Common myeloid progenitor, CD34-positive (primary cell): ENCODE results near the gene ABCB8.
A peak's percentile ranks its signal among the peaks of the same experiment; 100 is the strongest.

Experiments
- CTCF ChIA-PET: fragments of 350-600 bp; sonication (Branson Sonifier 250); formaldehyde crosslinking; loops from one replicate; lab custom pipeline; 2021; ENCODE audit warnings: antibody characterized with exemption; lab: Charles Lee
- POLR2A ChIA-PET: fragments of 350-600 bp; sonication (Branson Sonifier 250); formaldehyde crosslinking; loops from one replicate; lab custom pipeline; 2021; ENCODE audit warnings: antibody characterized with exemption; lab: Charles Lee
- DNase-seq, 3 donors: peaks; one replicate each; pipeline versions ENCODE4 v3.0.0 to v3.0.0-alpha.2; 2013
- H3K27ac ChIP-seq, 2 experiments: 1 replicate in 1 of 2; 2 replicates in 1 of 2; pipeline ENCODE4 v1.7.0; 2013; ENCODE audit warnings: inconsistent platforms in 2 of 2, low read length in 2 of 2, mild to moderate bottlenecking in 2 of 2, low read depth in 1 of 2, moderate library complexity in 1 of 2; ENCODE audit not compliant: severe bottlenecking in 2 of 2, insufficient read depth in 1 of 2, poor library complexity in 1 of 2
- H3K27me3 ChIP-seq, 5 experiments: replicated peaks in 2 of 5; 1 replicate in 3 of 5; 2 replicates in 2 of 5; pipeline versions ENCODE4 v1.6.1 to v1.7.0; 2013; ENCODE audit warnings: low read length in 4 of 5, mild to moderate bottlenecking in 2 of 5, moderate library complexity in 2 of 5, inconsistent platforms in 1 of 5; ENCODE audit not compliant: insufficient read depth in 5 of 5, control insufficient read depth in 4 of 5
- H3K36me3 ChIP-seq, 4 experiments: 1 replicate in 2 of 4; 2 replicates in 2 of 4; pipeline versions ENCODE4 v1.6.1 to v1.7.0; 2013; ENCODE audit warnings: low read length in 3 of 4, control low read depth in 1 of 4, mild to moderate bottlenecking in 1 of 4; ENCODE audit not compliant: control insufficient read depth in 4 of 4, insufficient read depth in 4 of 4
- H3K4me1 ChIP-seq, 4 experiments: 1 replicate in 3 of 4; 2 replicates in 1 of 4; pipeline versions ENCODE4 v1.6.1 to v1.7.1; 2013; ENCODE audit warnings: low read length in 3 of 4, mild to moderate bottlenecking in 3 of 4, control low read depth in 1 of 4, inconsistent platforms in 1 of 4, moderate library complexity in 1 of 4; ENCODE audit not compliant: control insufficient read depth in 4 of 4, insufficient read depth in 4 of 4; ENCODE audit errors: control extremely low read depth in 1 of 4
- H3K4me3 ChIP-seq, 7 experiments: 1 replicate in 4 of 7; 2 replicates in 3 of 7; pipeline versions ENCODE4 v1.5.1 to v1.7.0; 2013; ENCODE audit warnings: mild to moderate bottlenecking in 7 of 7, low read length in 6 of 7, moderate library complexity in 6 of 7, inconsistent platforms in 2 of 7, low read depth in 2 of 7, control low read depth in 1 of 7; ENCODE audit not compliant: insufficient read depth in 4 of 7, control insufficient read depth in 1 of 7; ENCODE audit errors: extremely low read depth in 1 of 7
- H3K9me3 ChIP-seq, 5 experiments: 1 replicate in 4 of 5; 2 replicates in 1 of 5; pipeline versions ENCODE4 v1.6.1 to v1.7.1; 2013; ENCODE audit warnings: low read length in 4 of 5, mild to moderate bottlenecking in 2 of 5, inconsistent platforms in 1 of 5, low read depth in 1 of 5, moderate library complexity in 1 of 5; ENCODE audit not compliant: control insufficient read depth in 4 of 5, insufficient read depth in 2 of 5; ENCODE audit errors: control extremely low read depth in 1 of 5
- WGBS: methylation state at CpG from one replicate; pipeline ENCODE4 v1.1.5; 2013; ENCODE audit not compliant: insufficient coverage; 5-methylcytosine and 5-hydroxymethylcytosine counted together

ABCB8 gene

DNA sequence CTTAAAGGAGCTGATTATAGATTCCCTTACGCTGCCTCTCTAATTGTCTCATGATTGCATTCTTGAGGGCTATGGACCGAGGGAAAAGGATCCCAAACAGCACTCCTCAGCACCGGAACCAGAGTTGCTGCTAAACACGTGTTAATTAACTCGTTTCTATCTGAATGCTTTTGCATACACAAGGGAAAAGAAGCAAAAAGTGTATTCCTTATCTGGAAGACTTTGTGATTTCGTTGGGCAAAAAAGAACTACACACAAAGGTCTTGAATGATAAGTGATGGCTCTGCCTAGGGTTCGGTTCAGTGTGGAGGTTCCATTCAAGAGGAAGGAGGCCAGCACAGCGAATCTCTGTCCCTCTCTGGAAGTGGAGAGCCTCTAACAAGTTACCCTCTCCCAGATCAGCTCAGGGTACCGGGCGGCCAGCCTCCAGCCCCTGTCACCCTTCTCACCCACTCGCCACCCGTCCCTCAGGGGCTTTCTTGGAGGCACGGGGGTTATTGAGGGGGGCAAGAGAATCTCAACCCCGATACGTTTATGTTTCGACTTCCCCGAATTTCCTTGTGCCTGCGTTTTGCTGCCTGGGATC, 30.6 kb downstream of the ABCB8 start:
- Histone ChIP-seq H3K27me3 (no peaks in the 10 kb centered on the region), H3K36me3 (peaks cover 0 to 14% (median 10%) of the 10 kb centered on the region in 4 experiments), H3K4me3 (peak overlapping the region; percentile 57 to 98 (median 82)), H3K4me1 (peaks cover 5 to 44% (median 37%) of the 10 kb centered on the region in 4 experiments), H3K27ac (peak overlapping the region in 1 of 2 experiments; percentile 90), H3K9me3 (no peaks in the 10 kb centered on the region)
- POLR2A ChIA-PET: interaction anchor here (0.6 to 1.1 kb wide), 2 partner anchors 19 to 1275 kb away, joined by 3 to 4 read pairs; no protein-coding TSS in a partner anchor
- WGBS: 0% methylated on average over 10 of the region's 18 CpGs
- CTCF ChIA-PET: interaction anchor here (1.0 to 7.2 kb wide), 3 partner anchors 17 to 53 kb away, joined by 5 to 64 read pairs (median 5); partner anchors contain the start of gene ABCB8
- DNase-seq: no peak

DNA sequence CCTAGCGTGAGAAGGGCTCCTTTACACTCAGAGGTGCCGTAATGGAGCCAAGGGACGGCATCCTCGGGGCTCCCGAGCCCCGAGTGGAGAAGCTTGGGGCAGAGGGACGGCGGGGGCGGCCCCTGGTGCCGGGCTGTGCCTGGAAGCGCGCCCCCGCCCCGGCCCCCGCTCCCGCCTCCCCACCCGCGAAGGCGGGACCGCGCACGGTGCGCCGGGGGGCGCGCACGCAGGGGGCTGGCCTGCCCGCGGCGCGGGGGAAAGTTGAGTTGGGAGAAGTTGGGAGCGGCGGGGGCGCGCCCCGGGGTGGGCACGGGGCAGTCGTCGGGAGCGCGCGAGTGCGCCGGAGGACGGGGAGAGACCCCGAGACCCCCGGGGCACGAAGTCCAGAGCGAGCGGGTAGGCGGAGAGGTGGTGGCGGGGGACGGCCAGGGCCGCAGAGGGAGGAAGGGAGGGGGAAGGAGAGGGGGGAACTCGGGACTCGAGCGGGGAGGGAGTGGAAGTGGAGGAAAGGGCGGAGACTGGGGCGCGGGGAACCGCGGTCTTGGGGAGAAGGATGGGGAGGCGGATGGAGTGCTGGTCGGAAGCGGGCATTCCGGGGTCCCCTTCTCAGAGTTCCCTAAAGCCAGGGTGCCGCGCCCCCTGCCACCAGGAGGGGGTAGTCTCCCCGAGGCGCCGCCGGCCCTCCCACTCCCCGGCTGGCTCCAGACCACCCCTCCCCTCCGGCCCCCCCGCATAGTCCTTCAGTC, 31.3 kb downstream of the ABCB8 start, which contains the start of gene SLC4A2:
TSS of gene SLC4A2 (plus strand) at position 223 of the 746 bp plus-strand sequence. CDS start 2,399 bp downstream, outside the sequence.
- POLR2A ChIA-PET: interaction anchor here (0.6 to 1.3 kb wide), 2 partner anchors 51 to 1274 kb away, joined by 3 read pairs; no protein-coding TSS in a partner anchor
- H3K36me3 ChIP-seq: peaks cover 0 to 19% (median 10%) of the 10 kb centered on the region in 4 experiments
- CTCF ChIA-PET: interaction anchor here (1.0 to 7.2 kb wide), 6 partner anchors 16 to 52 kb away, joined by 3 to 64 read pairs (median 6); partner anchors contain the start of genes ABCB8 and TMUB1
- WGBS: 0% methylated on average over 57 of the region's 75 CpGs
- peak; percentile 68 to 71 (median 71) for DNase-seq
- H3K27me3 ChIP-seq: no peaks in the 10 kb centered on the region
- peak within 1 kb of the TSS; percentile 50 to 90 for H3K27ac ChIP-seq
- peak within 1 kb of the TSS; percentile 57 to 98 (median 82) for H3K4me3 ChIP-seq
- peaks cover 5 to 44% (median 37%) of the 10 kb centered on the region in 4 experiments for H3K4me1 ChIP-seq
- H3K9me3 ChIP-seq: no peaks in the 10 kb centered on the region

DNA sequence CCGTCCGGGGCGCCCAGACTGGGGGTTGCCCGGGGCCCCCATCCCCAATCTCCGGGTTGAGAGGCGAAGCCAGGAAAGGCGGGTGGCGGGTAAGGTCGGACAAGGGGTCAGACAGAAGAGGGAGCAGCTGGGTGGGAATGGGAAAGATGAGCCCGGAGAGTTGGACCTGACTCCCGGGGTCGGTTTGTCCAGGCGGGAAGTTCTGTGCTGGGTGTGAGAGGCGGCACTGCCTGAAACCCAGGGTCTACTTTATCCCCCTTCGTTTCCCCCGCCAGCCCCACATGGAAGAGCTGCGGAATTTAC, 31.8 kb downstream of the ABCB8 start:
- peaks cover 5 to 44% (median 37%) of the 10 kb centered on the region in 4 experiments for H3K4me1 ChIP-seq
- H3K9me3 ChIP-seq: no peaks in the 10 kb centered on the region
- peaks cover 0 to 24% (median 15%) of the 10 kb centered on the region in 4 experiments for H3K36me3 ChIP-seq
- H3K4me3 ChIP-seq: peak overlapping the region; percentile 57 to 98 (median 82)
- no peaks in the 10 kb centered on the region for H3K27me3 ChIP-seq
- WGBS: 3% methylated on average over 12 of the region's 17 CpGs
- H3K27ac ChIP-seq: peak overlapping the region in 1 of 2 experiments; percentile 66
- CTCF ChIA-PET: interaction anchor here (0.8 to 7.2 kb wide), 7 partner anchors 16 to 51 kb away, joined by 3 to 64 read pairs (median 6); partner anchors contain the start of genes ABCB8 and TMUB1
- no peak for DNase-seq
- POLR2A ChIA-PET: interaction anchor here (1.3 kb wide), 1 partner anchor 50 kb away, joined by 3 read pairs; no protein-coding TSS in a partner anchor

DNA sequence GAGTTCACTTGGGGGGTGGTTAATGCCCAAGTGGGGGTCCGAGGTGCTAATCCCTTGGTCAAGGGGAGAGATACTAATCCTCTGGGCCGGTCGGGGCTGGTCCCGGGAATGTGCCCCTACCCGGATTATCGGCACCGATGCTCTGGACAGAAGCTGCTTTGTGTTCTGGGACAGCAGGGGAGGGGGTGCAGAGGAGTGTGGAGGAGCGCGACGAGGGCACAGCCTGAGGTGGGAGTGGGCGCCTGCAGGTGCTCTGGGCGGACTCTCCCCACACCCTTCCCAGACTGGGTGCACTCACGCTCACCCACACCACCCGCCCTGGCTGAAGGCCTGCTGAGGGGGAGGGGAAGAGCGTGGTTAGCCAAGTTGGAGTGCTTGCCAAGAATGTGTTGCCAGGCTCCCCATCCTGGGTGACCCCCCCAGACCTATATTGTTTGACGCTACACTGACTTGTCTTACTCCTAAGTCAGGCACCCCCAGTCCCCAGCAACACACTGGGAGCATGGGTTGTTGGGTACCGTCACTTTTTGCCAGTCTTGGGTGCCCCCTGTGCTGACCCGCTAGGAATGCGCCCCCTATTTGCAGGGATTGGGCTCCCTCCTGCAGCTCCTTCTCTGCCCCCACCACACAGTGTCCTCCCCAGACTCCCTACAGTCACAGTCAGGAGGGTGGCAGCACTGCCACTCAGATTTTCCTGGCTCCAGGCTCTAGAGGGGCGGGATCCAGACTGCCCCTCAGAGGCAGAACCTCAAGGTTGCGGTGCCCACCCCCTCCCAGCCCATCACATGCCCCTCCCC, 32.4 kb downstream of the ABCB8 start:
- WGBS: 27% methylated on average over 8 of the region's 21 CpGs
- peak in 2 of 3 donors; percentile 25 to 38 for DNase-seq
- Histone ChIP-seq H3K9me3 (no peaks in the 10 kb centered on the region), H3K27ac (peak overlapping the region in 1 of 2 experiments; percentile 66), H3K4me3 (peak overlapping the region; percentile 57 to 98 (median 82)), H3K4me1 (peaks cover 5 to 44% (median 37%) of the 10 kb centered on the region in 4 experiments), H3K36me3 (peaks cover 0 to 30% (median 21%) of the 10 kb centered on the region in 4 experiments), H3K27me3 (no peaks in the 10 kb centered on the region)
- ChIA-PET POLR2A (interaction anchor here (1.3 kb wide), 1 partner anchor 50 kb away, joined by 3 read pairs; no protein-coding TSS in a partner anchor), CTCF (interaction anchor here (0.8 to 7.2 kb wide), 11 partner anchors 10 to 52 kb away, joined by 3 to 64 read pairs (median 4); partner anchors contain the start of genes ABCB8 and TMUB1)

DNA sequence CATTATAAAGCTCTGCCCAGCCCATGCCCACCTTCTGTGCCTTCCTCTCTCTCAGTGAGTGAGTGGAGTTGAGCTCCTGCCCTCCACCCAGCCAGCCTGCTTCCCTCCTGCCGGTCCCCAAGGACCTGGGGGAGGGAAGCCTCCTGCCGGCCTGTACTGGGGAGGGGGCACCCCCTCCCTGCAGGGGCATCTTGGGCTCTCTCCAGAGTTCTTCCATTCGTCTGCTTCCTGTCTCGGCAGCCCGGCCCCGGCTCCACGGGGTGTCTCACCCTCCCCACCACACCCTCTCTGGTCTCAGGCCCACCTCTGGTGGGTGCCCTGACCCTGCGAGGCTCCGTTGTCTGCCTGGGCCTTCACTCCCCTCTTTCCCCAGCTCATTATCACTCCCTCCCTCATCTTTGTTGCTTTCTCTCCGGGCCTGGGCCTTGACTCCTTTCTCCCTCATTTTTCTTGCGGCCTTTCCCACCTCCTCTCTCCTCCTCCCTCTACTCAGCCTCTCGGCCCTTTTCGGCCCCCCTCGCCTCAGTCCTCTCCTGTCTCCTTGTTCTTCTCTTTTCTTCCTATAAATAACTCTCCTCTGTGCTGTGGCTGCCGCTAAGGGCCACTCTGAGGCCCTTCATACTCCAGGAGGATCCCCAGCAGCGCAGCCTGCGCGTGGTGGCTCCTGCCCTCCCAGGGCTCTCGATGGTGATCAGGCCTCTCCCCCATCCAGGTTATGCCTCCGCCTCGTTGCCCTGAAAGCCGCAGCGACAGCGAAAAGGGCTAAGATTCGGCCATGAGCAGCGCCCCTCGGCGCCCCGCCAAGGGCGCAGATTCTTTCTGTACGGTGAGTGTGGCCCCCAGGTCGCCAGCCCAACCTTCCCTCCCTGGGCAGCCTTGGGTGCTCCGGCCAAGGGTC, 33.2 kb downstream of the ABCB8 start:
- WGBS: 92% methylated on average over 30 of the region's 33 CpGs
- POLR2A ChIA-PET: interaction anchor here (1.3 kb wide), 1 partner anchor 49 kb away, joined by 3 read pairs; no protein-coding TSS in a partner anchor
- H3K36me3 ChIP-seq: peaks cover 0 to 38% (median 26%) of the 10 kb centered on the region in 4 experiments
- CTCF ChIA-PET: interaction anchor here (0.8 to 7.2 kb wide), 8 partner anchors 10 to 51 kb away, joined by 3 to 64 read pairs (median 3); partner anchors contain the start of gene ABCB8
- H3K27ac ChIP-seq: peak overlapping the region in 1 of 2 experiments; percentile 66
- no peak for DNase-seq
- H3K9me3 ChIP-seq: no peaks in the 10 kb centered on the region
- peaks cover 5 to 43% (median 37%) of the 10 kb centered on the region in 4 experiments for H3K4me1 ChIP-seq
- H3K4me3 ChIP-seq: peak overlapping the region in 1 of 7 experiments; percentile 81
- no peaks in the 10 kb centered on the region for H3K27me3 ChIP-seq
